HEK293T (cell line): ENCODE measurements around the gene SCN10A.

Source experiments
- BHLHE40 ChIP-seq: fragments of 450-650 bp; IDR thresholded peaks from 2 replicates; pipeline ENCODE4 v1.6.1; 2016; ENCODE audit warnings: mild to moderate bottlenecking, moderate library complexity, borderline replicate concordance
- FOXK2 ChIP-seq: fragments of 450-650 bp; IDR thresholded peaks from 2 replicates; pipeline ENCODE4 v1.6.1; 2016; ENCODE audit warnings: mild to moderate bottlenecking
- FOXM1 ChIP-seq: fragments of 450-650 bp; IDR thresholded peaks from 2 replicates; pipeline ENCODE4 v1.6.1; 2017; ENCODE audit warnings: mild to moderate bottlenecking, borderline replicate concordance
- HDGF ChIP-seq: fragments of 450-650 bp; IDR thresholded peaks from 2 replicates; pipeline ENCODE4 v1.6.1; 2017; ENCODE audit warnings: antibody characterized with exemption, borderline replicate concordance
- SP1 ChIP-seq: fragments of 450-650 bp; IDR thresholded peaks from 2 replicates; pipeline ENCODE4 v1.6.1; 2017
- SUZ12 ChIP-seq: fragments of 450-650 bp; IDR thresholded peaks from 2 replicates; pipeline ENCODE4 v1.6.1; 2016; ENCODE audit warnings: mild to moderate bottlenecking

- no peak for TF ChIP-seq FOXK2
- no peak for TF ChIP-seq SP1
- TF ChIP-seq FOXM1 = no peak
- no peak for TF ChIP-seq BHLHE40
- TF ChIP-seq HDGF = no peak
- TF ChIP-seq SUZ12 = no peak
Measured at GRCh38 chr3:38792983-38793382, 23.0 kb downstream of the SCN10A start.
